Stimulated activated CD8-positive, alpha-beta memory T cell treated with anti-CD3 and anti-CD28 coated beads, Interleukin-12 subunit alpha, Interleukin-12 subunit beta, amount 100 ng/mL, for 24 hours (primary cell): ENCODE results near the gene MLLT1.

Experiments used
- DNase-seq: peaks from one replicate; pipeline ENCODE4 v3.0.0-alpha.2; 2020; ENCODE audit errors: extremely low read depth

Gene MLLT1

GRCh38 chr19:6258812-6259311 lies 20.9 kb downstream of the MLLT1 start:
- DNase-seq = no peak

DNA sequence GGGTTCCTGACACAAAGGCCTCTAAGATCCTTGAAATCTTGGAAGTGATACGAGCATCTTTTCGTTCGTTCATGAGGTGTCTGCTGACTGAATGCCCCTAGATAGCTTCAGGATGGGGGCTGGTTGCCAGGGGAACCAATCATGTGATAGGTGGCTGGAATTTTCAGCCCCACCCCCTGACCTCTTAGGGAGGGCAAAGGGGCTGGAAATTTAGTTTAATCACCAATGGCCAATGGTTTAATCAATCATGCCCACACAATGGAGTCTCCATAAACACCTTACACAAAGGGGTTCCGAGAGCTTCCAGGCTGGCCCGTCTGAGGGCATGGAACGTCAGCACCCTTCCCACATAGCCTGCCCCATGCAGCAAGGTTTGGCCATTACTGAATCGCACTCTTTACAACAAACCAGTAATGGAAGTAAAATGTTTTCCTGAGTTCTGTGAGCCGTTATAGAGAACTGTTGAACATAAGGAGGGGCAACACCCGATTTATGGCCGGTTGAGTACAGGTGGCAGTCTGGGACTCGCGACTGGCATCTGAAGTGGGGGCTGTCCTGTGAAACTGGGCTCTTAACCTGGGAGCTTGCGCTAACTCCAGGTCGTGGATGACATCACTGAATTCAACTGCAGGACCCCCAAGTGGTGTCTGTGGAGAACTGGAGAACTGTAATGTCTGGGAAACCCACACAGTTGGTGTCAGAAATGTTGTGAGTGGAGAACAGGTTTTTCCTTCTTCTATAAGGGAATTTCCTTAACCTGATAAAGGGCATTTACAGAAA lies 25.6 kb downstream of the MLLT1 start:
- DNase-seq = no peak

DNA sequence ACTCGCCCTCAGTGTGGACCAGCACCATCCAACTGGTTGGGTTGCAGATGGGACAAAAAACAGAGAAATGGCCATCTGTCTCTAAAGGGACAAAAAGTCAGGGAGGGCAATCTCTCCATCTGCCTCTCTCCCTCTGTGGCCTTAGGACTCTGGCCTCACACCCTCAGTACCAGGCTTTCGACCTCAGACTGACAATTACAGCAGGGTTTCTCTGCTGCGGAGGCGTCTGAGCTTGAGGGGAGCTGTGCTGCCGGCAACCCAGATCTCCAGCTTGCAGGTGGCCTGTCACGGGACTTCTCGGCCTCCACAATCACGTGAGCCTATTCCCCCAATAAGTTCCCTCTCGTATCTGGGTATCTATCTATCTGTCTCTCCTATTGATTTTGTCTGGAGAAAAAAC lies 27.7 kb downstream of the MLLT1 start:
- DNase-seq = no peak

DNA sequence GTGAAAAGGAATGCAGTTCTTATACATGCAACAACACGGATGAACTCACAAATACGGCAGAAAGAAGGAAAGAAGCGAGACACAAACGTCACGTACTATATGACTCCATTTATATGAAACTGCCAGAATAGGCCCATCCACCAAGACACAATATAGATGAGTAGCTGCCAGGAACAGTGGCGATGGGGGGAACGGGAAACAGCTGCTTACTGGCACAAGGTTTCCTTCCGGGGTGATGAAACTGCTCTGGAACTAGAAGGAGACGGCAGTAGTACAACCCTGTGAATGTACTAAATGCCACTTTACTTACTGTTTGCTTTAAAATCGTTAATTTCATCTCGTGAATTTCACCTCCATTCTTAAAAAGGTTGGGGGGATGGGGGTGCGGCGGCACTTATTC lies 28.9 kb downstream of the MLLT1 start:
- no peak for DNase-seq

DNA sequence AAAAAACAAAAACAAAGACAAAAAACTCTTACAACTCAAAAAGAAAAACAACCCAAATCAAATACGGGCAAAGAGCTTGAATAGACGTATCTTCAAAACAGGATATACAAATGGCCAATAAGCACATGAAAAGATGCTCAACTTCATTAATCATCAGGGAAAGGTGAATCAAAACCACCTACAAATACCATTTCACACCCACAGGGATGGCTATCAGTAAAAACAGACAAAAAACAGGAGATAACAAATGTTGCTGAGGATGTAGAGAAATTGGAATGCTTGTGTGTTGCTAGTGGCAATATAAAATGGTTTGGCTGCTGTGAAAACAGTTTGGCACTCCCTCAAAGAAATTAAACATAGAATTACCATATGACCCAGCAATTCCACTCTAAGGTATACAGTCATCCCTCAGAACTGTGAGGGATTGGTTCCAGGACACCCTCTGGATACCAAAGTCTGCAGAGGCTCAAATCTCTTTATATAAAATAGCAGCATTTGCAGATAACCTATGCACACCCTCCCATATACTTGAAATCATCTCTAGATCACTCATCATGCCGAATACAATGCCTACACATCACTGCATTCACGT lies 29.7 kb downstream of the MLLT1 start:
- no peak for DNase-seq

DNA sequence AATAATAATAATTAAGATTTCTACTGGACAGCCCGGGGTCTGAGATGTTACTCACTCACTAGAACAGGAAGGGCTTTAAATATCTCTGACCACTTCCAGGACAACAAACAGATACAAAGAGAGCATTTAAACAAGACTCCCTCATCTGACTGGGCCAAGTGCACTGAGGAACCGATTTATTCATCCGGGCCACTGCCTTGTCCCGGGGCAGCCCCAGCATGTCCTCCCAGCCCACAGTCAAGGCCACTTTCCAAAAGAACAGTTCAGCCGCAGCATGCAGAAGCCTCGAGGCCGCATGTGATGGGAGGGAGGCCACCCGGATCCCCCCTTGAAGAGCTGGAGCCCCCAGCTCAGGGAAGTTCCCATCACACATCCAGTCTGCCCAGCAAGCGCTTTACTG lies 30.5 kb downstream of the MLLT1 start:
- DNase-seq = no peak

- DNase-seq = no peak
These were observed 30.9 kb downstream of the MLLT1 start for GRCh38 chr19:6248844-6249243.

- DNase-seq = no peak
These were observed 31.4 kb downstream of the MLLT1 start for GRCh38 chr19:6248341-6248740.

- DNase-seq = no peak
These were observed 32.8 kb downstream of the MLLT1 start for GRCh38 chr19:6247007-6247288.

GRCh38 chr19:6246174-6247006 lies 33.4 kb downstream of the MLLT1 start:
- no peak for DNase-seq

GRCh38 chr19:6242677-6243076 lies 37.1 kb downstream of the MLLT1 start:
- no peak for DNase-seq

- no peak for DNase-seq
These were observed 37.9 kb downstream of the MLLT1 start for GRCh38 chr19:6241680-6242377.

GRCh38 chr19:6241056-6241455 lies 38.7 kb downstream of the MLLT1 start:
- no peak for DNase-seq

- no peak for DNase-seq
These were observed 39.7 kb downstream of the MLLT1 start for GRCh38 chr19:6239871-6240676.

DNA sequence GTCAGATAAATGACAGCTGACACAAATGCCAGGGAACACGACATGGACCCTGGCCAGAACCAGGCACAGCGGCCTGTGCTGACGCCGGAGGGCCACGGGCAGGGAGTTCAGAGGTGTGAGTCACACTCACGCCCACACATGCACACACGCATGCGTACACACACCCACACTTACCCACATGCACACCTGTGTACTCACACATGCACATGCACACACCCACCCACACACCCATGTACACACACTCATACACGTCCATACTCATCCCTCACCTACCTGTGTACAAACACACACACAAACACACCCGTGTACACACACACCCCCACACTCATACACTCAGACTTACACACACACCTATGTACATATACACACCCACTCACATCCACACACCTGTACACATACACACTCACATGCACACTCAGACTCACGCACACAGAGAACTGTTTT lies 40.4 kb downstream of the MLLT1 start:
- no peak for DNase-seq

DNA sequence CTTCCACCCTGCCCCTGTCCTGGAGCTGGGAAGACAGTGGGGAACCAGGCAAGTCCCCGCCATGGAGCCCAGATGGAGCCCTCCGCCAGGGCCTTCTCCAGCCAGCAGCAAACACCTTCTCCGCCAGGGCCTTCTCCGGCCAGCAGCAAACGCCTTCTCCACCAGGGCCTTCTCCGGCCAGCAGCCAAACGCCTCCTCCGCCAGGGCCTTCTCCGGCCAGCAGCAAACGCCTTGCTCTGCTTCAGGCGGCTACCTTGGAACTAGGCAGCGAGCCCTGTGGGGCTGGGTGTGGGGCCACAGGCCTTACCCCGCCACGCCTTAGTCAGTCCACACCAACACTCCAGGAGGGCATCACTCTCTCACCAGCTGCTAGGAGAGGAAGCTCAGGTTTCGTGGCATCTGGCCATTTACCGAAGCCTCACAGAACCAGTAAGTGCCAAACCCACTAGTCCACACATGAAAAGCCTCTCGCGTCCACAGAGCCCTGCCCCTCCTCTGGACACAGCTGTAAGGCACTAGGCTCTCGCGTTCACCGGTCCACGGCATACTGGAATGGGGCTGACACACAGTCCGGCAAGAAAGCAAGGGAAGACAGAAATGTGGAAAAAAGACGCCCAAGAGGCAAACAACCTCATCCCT lies 41.0 kb downstream of the MLLT1 start:
- DNase-seq = no peak

- no peak for DNase-seq
These were observed 41.5 kb downstream of the MLLT1 start for GRCh38 chr19:6238256-6238642.

GRCh38 chr19:6236310-6237291 lies 43.2 kb downstream of the MLLT1 start:
- DNase-seq = no peak
